Astrocyte of the spinal cord (primary cell): ENCODE measurements around the gene TMEM44.

Source experiments
- DNase-seq: peaks from one replicate; pipeline ENCODE4 v3.0.0; 2011; ENCODE audit warnings: low read depth, low spot score
- H3K4me3 ChIP-seq: 2 replicates; pipeline ENCODE4 v1.5.1; 2011; ENCODE audit warnings: low read depth, mild to moderate bottlenecking, low read length, moderate library complexity
- in situ Hi-C: cut with HindIII; loops from 2 replicates; pipeline ENCODE4 v1.10.0; 2017; ENCODE audit warnings: low sequenced_read_pairs
- TF ChIP-seq, protein P1 (sequence below): IDR thresholded peaks from 2 replicates; pipeline ENCODE4 v1.5.1; 2012; ENCODE audit warnings: low read depth, mild to moderate bottlenecking, low read length, inconsistent platforms

The TMEM44 gene

GRCh38 chr3:194562986-194563385, 70.2 kb downstream of the TMEM44 start:
- no peak for DNase-seq
- no peak overlapping the region for H3K4me3 ChIP-seq
- in situ Hi-C loops, result no loop called here
- TF ChIP-seq, protein P1, sequence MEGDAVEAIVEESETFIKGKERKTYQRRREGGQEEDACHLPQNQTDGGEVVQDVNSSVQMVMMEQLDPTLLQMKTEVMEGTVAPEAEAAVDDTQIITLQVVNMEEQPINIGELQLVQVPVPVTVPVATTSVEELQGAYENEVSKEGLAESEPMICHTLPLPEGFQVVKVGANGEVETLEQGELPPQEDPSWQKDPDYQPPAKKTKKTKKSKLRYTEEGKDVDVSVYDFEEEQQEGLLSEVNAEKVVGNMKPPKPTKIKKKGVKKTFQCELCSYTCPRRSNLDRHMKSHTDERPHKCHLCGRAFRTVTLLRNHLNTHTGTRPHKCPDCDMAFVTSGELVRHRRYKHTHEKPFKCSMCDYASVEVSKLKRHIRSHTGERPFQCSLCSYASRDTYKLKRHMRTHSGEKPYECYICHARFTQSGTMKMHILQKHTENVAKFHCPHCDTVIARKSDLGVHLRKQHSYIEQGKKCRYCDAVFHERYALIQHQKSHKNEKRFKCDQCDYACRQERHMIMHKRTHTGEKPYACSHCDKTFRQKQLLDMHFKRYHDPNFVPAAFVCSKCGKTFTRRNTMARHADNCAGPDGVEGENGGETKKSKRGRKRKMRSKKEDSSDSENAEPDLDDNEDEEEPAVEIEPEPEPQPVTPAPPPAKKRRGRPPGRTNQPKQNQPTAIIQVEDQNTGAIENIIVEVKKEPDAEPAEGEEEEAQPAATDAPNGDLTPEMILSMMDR, result no peak

- H3K4me3 ChIP-seq, result no peak overlapping the region
- peak; percentile 48 for DNase-seq
- TF ChIP-seq, protein P1, result no peak
- in situ Hi-C loops, result no loop called here
These were observed 71.8 kb downstream of the TMEM44 start for GRCh38 chr3:194561306-194561974.

DNA sequence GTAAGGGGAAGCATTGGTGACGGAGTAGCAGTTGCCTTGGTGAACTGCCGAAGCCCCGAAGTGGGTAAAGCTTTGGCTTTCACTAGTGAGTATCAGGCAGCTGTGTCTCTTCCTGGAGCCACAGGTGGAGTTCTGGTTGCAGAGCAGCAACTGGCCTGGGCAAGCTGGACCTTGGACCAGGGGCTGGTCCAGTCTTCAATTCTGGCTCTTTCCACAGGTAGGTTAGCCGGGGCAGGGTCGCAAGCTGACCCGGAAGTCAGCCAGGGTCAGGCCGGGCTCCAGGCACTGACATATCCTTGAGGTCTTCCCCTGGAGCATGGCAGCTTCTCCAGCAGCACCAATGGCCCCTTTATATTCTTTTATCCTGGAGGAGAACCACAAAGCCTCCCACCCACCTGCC, 73.2 kb downstream of the TMEM44 start:
- no peak for DNase-seq
- TF ChIP-seq, protein P1, result no peak
- in situ Hi-C loops, result no loop called here
- H3K4me3 ChIP-seq, result no peak overlapping the region

DNA sequence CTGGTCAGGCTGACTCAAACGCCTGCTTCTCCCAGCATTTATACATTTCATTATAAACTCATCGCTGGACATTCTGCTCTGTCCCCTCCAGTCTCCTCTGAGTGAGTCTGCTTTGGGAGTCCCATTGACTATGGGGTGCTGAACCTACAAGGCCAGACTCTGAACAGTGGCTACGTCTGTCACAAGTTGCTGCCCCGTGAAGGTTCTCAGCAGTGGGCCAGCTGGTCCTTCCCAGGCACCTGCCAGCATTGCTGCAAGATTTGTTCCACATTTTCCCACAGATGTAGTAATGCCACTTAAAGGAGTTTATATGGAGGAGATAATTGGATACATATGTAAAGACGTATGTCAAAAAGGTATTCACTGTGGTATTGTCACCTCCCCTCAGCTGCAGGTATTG, 73.7 kb downstream of the TMEM44 start:
- no peak overlapping the region for H3K4me3 ChIP-seq
- no peak for DNase-seq
- in situ Hi-C loops, result no loop called here
- TF ChIP-seq, protein P1, result no peak

- TF ChIP-seq, protein P1, result no peak
- H3K4me3 ChIP-seq, result no peak overlapping the region
- no peak for DNase-seq
- in situ Hi-C loops, result no loop called here
These were observed 76.8 kb downstream of the TMEM44 start for GRCh38 chr3:194556086-194557056.

GRCh38 chr3:194555175-194556062, 77.8 kb downstream of the TMEM44 start:
- H3K4me3 ChIP-seq, result no peak overlapping the region
- in situ Hi-C loops, result no loop called here
- no peak for DNase-seq
- TF ChIP-seq, protein P1, result no peak
